H1 (cell line): ENCODE results near the gene CADM1. TPM values are rescaled to one million over a fixed set of nuclear protein-coding genes. Genes with fewer than 3 reads are reported as not detected.

Experiments used
- CTCF ChIA-PET: fragments of 300-600 bp; sonication (Branson Sonifier 250); formaldehyde crosslinking; loops from one replicate; lab custom pipeline; 2021; ENCODE audit not compliant: partially characterized antibody; lab: Charles Lee
- POLR2A ChIA-PET: fragments of 300-600 bp; sonication (Branson Sonifier 250); formaldehyde crosslinking; loops from one replicate; lab custom pipeline; 2021; ENCODE audit warnings: inconsistent platforms; ENCODE audit not compliant: partially characterized antibody; lab: Charles Lee
- DNase-seq, 2 experiments: peaks; one replicate each; pipeline versions ENCODE4 v3.0.0 to v3.0.0-alpha.2; 2010 to 2022; ENCODE audit warnings: low spot score in 2 of 2, low read depth in 1 of 2, mixed read lengths in 1 of 2
- FAIRE-seq: peaks from 2 replicates; lab custom pipeline; 2011; peaks lifted over from hg19 to GRCh38; lab: Jason Lieb, UNC
- H2AFZ ChIP-seq: 2 replicates; pipeline ENCODE4 v1.8.1; 2012; ENCODE audit warnings: low read length, inconsistent platforms
- H2AK5ac ChIP-seq: 2 replicates; pipeline ENCODE4 v1.6.1; 2013; ENCODE audit warnings: low read depth, low read length
- H2BK120ac ChIP-seq: replicated peaks from 2 replicates; pipeline ENCODE3; 2013; ENCODE audit warnings: low read depth, low read length, inconsistent platforms
- H2BK12ac ChIP-seq: 2 replicates; pipeline ENCODE4 v1.6.1; 2013; ENCODE audit warnings: low read depth, low read length
- H2BK15ac ChIP-seq: 2 replicates; pipeline ENCODE4 v1.6.1; 2013; ENCODE audit warnings: low read length
- H2BK20ac ChIP-seq: 2 replicates; pipeline ENCODE4 v1.6.1; 2013; ENCODE audit warnings: low read length
- H2BK5ac ChIP-seq: 2 replicates; pipeline ENCODE4 v1.6.1; 2013; ENCODE audit warnings: low read depth, low read length
- H3K14ac ChIP-seq: 2 replicates; pipeline ENCODE4 v1.6.1; 2013; ENCODE audit warnings: inconsistent platforms; ENCODE audit not compliant: insufficient read length
- H3K18ac ChIP-seq: 2 replicates; pipeline ENCODE4 v1.6.1; 2013; ENCODE audit warnings: low read length; ENCODE audit errors: extremely low read depth
- H3K23ac ChIP-seq: 2 replicates; pipeline ENCODE4 v1.6.1; 2013; ENCODE audit warnings: inconsistent platforms; ENCODE audit not compliant: insufficient read length
- H3K23me2 ChIP-seq: 2 replicates; pipeline ENCODE4 v1.6.1; 2013; ENCODE audit warnings: low read depth, low read length
- H3K27ac ChIP-seq: 2 replicates; pipeline ENCODE4 v1.6.1; 2011; ENCODE audit warnings: low read depth, low read length, inconsistent platforms
- H3K27me3 ChIP-seq, 4 experiments: replicated peaks in 1 of 4; 1 replicate in 1 of 4; 2 replicates in 3 of 4; pipeline versions ENCODE4 v1.6.1 to v1.8.1; 2011 to 2013; ENCODE audit warnings: low read length in 3 of 4, mild to moderate bottlenecking in 3 of 4, inconsistent platforms in 2 of 4, mixed read lengths in 2 of 4, moderate library complexity in 1 of 4; ENCODE audit not compliant: control insufficient read depth in 3 of 4, insufficient read depth in 3 of 4; ENCODE audit errors: extremely low read depth in 1 of 4
- H3K36me3 ChIP-seq, 4 experiments: 2 replicates each; pipeline versions ENCODE4 v1.6.1 to v1.8.1; 2011 to 2013; ENCODE audit warnings: mild to moderate bottlenecking in 4 of 4, low read length in 3 of 4, moderate library complexity in 2 of 4, control low read depth in 1 of 4, inconsistent platforms in 1 of 4; ENCODE audit not compliant: insufficient read depth in 4 of 4, control insufficient read depth in 2 of 4
- H3K4ac ChIP-seq: replicated peaks from 2 replicates; pipeline ENCODE3; 2013; ENCODE audit warnings: low read length, low read depth, mixed read lengths, inconsistent platforms; ENCODE audit not compliant: insufficient read length
- H3K4me1 ChIP-seq, 4 experiments: replicated peaks in 1 of 4; 1 replicate in 1 of 4; 2 replicates in 3 of 4; pipeline versions ENCODE4 v1.6.1 to v1.8.1; 2011 to 2013; ENCODE audit warnings: low read length in 3 of 4, inconsistent platforms in 2 of 4, mixed read lengths in 1 of 4; ENCODE audit not compliant: insufficient read depth in 4 of 4, control insufficient read depth in 3 of 4
- H3K4me2 ChIP-seq, 2 experiments: 2 replicates each; pipeline versions ENCODE4 v1.6.1 to v1.8.1; 2011 to 2013; ENCODE audit warnings: low read depth in 2 of 2, low read length in 2 of 2, control low read depth in 1 of 2, inconsistent platforms in 1 of 2, mild to moderate bottlenecking in 1 of 2; ENCODE audit not compliant: insufficient read depth in 1 of 2
- H3K4me3 ChIP-seq, 4 experiments: fragments of 200-600, 300-600 bp in 1 of 4; sonication (generic), shearing (Covaris generic), sonication (Bioruptor Twin) in 1 of 4; 2 replicates each; pipeline versions ENCODE4 v1.5.1 to v1.8.1; 2011 to 2016; ENCODE audit warnings: low read length in 4 of 4, low read depth in 3 of 4, control low read depth in 2 of 4, inconsistent platforms in 2 of 4, mild to moderate bottlenecking in 2 of 4, mixed read lengths in 1 of 4, moderate library complexity in 1 of 4; ENCODE audit not compliant: insufficient read depth in 2 of 4; ENCODE audit errors: extremely low read depth in 1 of 4
- H3K56ac ChIP-seq: replicated peaks from 2 replicates; pipeline ENCODE3; 2013; ENCODE audit warnings: low read depth, mild to moderate bottlenecking, mixed read lengths, low read length, inconsistent platforms; ENCODE audit not compliant: insufficient read length
- H3K79me1 ChIP-seq: 2 replicates; pipeline ENCODE4 v1.6.1; 2013; ENCODE audit warnings: low read depth, low read length, control low read depth
- H3K79me2 ChIP-seq, 2 experiments: 2 replicates each; pipeline versions ENCODE4 v1.6.1 to v1.8.1; 2012 to 2013; ENCODE audit warnings: low read length in 2 of 2, mild to moderate bottlenecking in 2 of 2, inconsistent platforms in 1 of 2; ENCODE audit not compliant: insufficient read depth in 2 of 2, control insufficient read depth in 1 of 2
- H3K9ac ChIP-seq, 4 experiments: replicated peaks in 1 of 4; 1 replicate in 1 of 4; 2 replicates in 3 of 4; pipeline versions ENCODE4 v1.6.1 to v1.8.1; 2011 to 2013; ENCODE audit warnings: low read depth in 3 of 4, low read length in 3 of 4, control low read depth in 2 of 4, mild to moderate bottlenecking in 2 of 4, moderate library complexity in 2 of 4, inconsistent platforms in 1 of 4; ENCODE audit errors: extremely low read depth in 1 of 4
- H3K9me3 ChIP-seq, 2 experiments: 2 replicates each; pipeline versions ENCODE4 v1.6.1 to v1.8.1; 2012 to 2013; ENCODE audit warnings: mild to moderate bottlenecking in 2 of 2, moderate library complexity in 2 of 2, control low read depth in 1 of 2, inconsistent platforms in 1 of 2, low read depth in 1 of 2, low read length in 1 of 2, mixed read lengths in 1 of 2; ENCODE audit not compliant: insufficient read depth in 2 of 2
- H4K20me1 ChIP-seq, 2 experiments: replicated peaks in 1 of 2; 2 replicates each; pipeline versions ENCODE3 to v1.8.1; 2011 to 2013; ENCODE audit warnings: inconsistent platforms in 2 of 2, low read length in 2 of 2, mild to moderate bottlenecking in 1 of 2; ENCODE audit not compliant: insufficient read depth in 2 of 2, control insufficient read depth in 1 of 2
- H4K5ac ChIP-seq: 2 replicates; pipeline ENCODE4 v1.6.1; 2013; ENCODE audit warnings: low read length, low read depth, mixed read lengths, inconsistent platforms; ENCODE audit not compliant: insufficient read length
- H4K8ac ChIP-seq: 2 replicates; pipeline ENCODE4 v1.8.0; 2013; ENCODE audit warnings: mild to moderate bottlenecking, moderate library complexity, low read length, inconsistent platforms; ENCODE audit not compliant: insufficient read depth; ENCODE audit errors: extremely low read depth
- H4K91ac ChIP-seq: replicated peaks from 2 replicates; pipeline ENCODE3; 2013; ENCODE audit warnings: low read length, mixed read lengths, inconsistent platforms; ENCODE audit not compliant: insufficient read length
- EZH2 ChIP-seq: fragments of 200-600 bp; sonication (generic); IDR thresholded peaks from 2 replicates; pipeline ENCODE4 v1.7.1; 2012; ENCODE audit warnings: low read depth, mild to moderate bottlenecking, moderate library complexity, low read length, inconsistent platforms; ENCODE audit not compliant: severe bottlenecking
- NANOG ChIP-seq: IDR thresholded peaks from 2 replicates; pipeline ENCODE4 v1.6.1; 2011; ENCODE audit warnings: low read length, low read depth, mild to moderate bottlenecking, inconsistent platforms; ENCODE audit not compliant: insufficient read depth, poor library complexity, severe bottlenecking
- WGBS, 2 experiments: shearing (Covaris generic) in 1 of 2; methylation state at CpG; one replicate each; pipeline versions ENCODE4 v1.1.6 to v1.1.7; 2013 to 2015; ENCODE audit warnings: low lambda C conversion rate in 2 of 2, mixed read lengths in 2 of 2, inconsistent platforms in 1 of 2, low coverage in 1 of 2, missing lambda C conversion rate in 1 of 2; ENCODE audit not compliant: insufficient replicate concordance in 2 of 2, insufficient coverage in 1 of 2, insufficient read length in 1 of 2; ENCODE audit errors: extremely low coverage in 1 of 2, missing lambda C conversion rate in 1 of 2; 5-methylcytosine and 5-hydroxymethylcytosine counted together
- polyA plus RNA-seq, 7 experiments: library from polyadenylated mRNA; depleted of rRNA in 3 of 7; stranded (reverse) in 5 of 7; unstranded in 2 of 7; fragments of >200 nt in 5 of 7; fragments of 200-250 nt in 2 of 7; gene quantifications; 1 replicate in 5 of 7; 2 replicates in 1 of 7; 4 replicates in 1 of 7; pipeline versions ENCODE4 v1.2.1 to v1.2.3, GENCODE V29; 2011 to 2013; ENCODE audit warnings: missing spikeins in 2 of 7, mixed read lengths in 2 of 7
- total RNA-seq: library from RNA; stranded (reverse); fragmentation: NEBNext Ultra II Directional; extraction: Animal tissue kit (Norgen Biotek cat#: 25700); gene quantifications from 2 replicates; pipeline ENCODE4 v1.2.1, GENCODE V29; 2021

Gene CADM1
- total and polyA plus RNA-seq, 2 of the 8 experiments (the other 6 are each of a cell fraction or from before 2014, with no cell fraction given) = 8.3 to 25.3 TPM

- H2BK20ac ChIP-seq = no peak overlapping the region
- peak overlapping the region; percentile 48 to 54 for H3K4me2 ChIP-seq
- peak overlapping the region; percentile 36 for H4K91ac ChIP-seq
- no peaks in the 10 kb centered on the region for H4K20me1 ChIP-seq
- no peaks in the 10 kb centered on the region for H3K27me3 ChIP-seq
- TF ChIP-seq NANOG = peak; percentile 66
- no peak for TF ChIP-seq EZH2
- no peak overlapping the region for H2AK5ac ChIP-seq
- no peak overlapping the region; the same call in 1 of the 2 replicates for H3K27ac ChIP-seq
- no peak overlapping the region for H3K14ac ChIP-seq
- no peak overlapping the region for H3K23ac ChIP-seq
- H3K36me3 ChIP-seq = no peaks in the 10 kb centered on the region
- H3K4ac ChIP-seq = no peak overlapping the region
- H3K56ac ChIP-seq = no peak overlapping the region
- H3K79me1 ChIP-seq = no peaks in the 10 kb centered on the region
- CTCF ChIA-PET = interaction anchor here (0.5 to 1.6 kb wide), 10 partner anchors 10 to 462 kb away, joined by 3 to 5 read pairs (median 4); no protein-coding TSS in a partner anchor
- H3K4me1 ChIP-seq = peaks cover 11 to 22% (median 19%) of the 10 kb centered on the region in 4 experiments; a peak in 6 of 7 replicates
- H3K4me3 ChIP-seq = no peak overlapping the region
- peak in 1 of 2 experiments; percentile 64 for DNase-seq
- H4K5ac ChIP-seq = no peak overlapping the region
- peak overlapping the region; percentile 81 for H3K18ac ChIP-seq
- H3K23me2 ChIP-seq = no peaks in the 10 kb centered on the region
- WGBS, 2 experiments = 18% methylated on average over 6 of the region's 6 CpGs; no CpG with 5 or more reads in 1 of the 2 experiments
- H2BK12ac ChIP-seq = peak overlapping the region; percentile 62
- H3K79me2 ChIP-seq = no peaks in the 10 kb centered on the region
- no peaks in the 10 kb centered on the region for H3K9me3 ChIP-seq
- no peak overlapping the region for H3K9ac ChIP-seq
- peak overlapping the region; percentile 79; the same call in 1 of the 2 replicates for H2BK5ac ChIP-seq
- peak; percentile 80 for FAIRE-seq
- no peak overlapping the region for H2BK15ac ChIP-seq
- H2AFZ ChIP-seq = no peak overlapping the region
- no peak overlapping the region for H4K8ac ChIP-seq
- no peak overlapping the region for H2BK120ac ChIP-seq
- POLR2A ChIA-PET = no interaction called here
These were observed 339.4 kb downstream of the CADM1 start for GRCh38 chr11:115164774-115165173.
